Keratinocyte (primary cell): ENCODE data around the gene RNF157. TPM values are rescaled to one million over a fixed set of nuclear protein-coding genes. Genes with fewer than 3 reads are reported as not detected.

Source experiments
- DNase-seq: peaks from one replicate; pipeline ENCODE4 v3.0.0-alpha.2; 2011; ENCODE audit warnings: low read depth, missing footprints, low spot score
- FAIRE-seq: peaks from 2 replicates; lab custom pipeline; 2011; peaks lifted over from hg19 to GRCh38; lab: Jason Lieb, UNC
- H2AFZ ChIP-seq: 2 replicates; pipeline ENCODE4 v1.6.0; 2012; ENCODE audit warnings: low read length, control low read depth, inconsistent platforms; ENCODE audit not compliant: control insufficient read depth
- H3K27ac ChIP-seq: 2 replicates; pipeline ENCODE4 v1.5.1; 2011; ENCODE audit warnings: low read length; ENCODE audit not compliant: control insufficient read depth, insufficient read depth
- H3K27me3 ChIP-seq: 3 replicates; pipeline ENCODE4 v1.6.0; 2011; ENCODE audit warnings: low read length; ENCODE audit not compliant: control insufficient read depth, insufficient read depth; ENCODE audit errors: extremely low read depth
- H3K36me3 ChIP-seq, 2 experiments: 2 replicates in 1 of 2; 3 replicates in 1 of 2; pipeline ENCODE4 v1.5.1; 2011; ENCODE audit warnings: low read length in 2 of 2, mild to moderate bottlenecking in 1 of 2; ENCODE audit not compliant: control insufficient read depth in 2 of 2, insufficient read depth in 2 of 2; ENCODE audit errors: extremely low read depth in 1 of 2
- H3K4me1 ChIP-seq: 3 replicates; pipeline ENCODE4 v1.5.1; 2011; ENCODE audit warnings: low read length; ENCODE audit not compliant: control insufficient read depth, insufficient read depth; ENCODE audit errors: extremely low read depth
- H3K4me2 ChIP-seq: 3 replicates; pipeline ENCODE4 v1.6.0; 2011; ENCODE audit warnings: low read depth, low read length; ENCODE audit not compliant: control insufficient read depth, insufficient read depth; ENCODE audit errors: extremely low read depth
- H3K4me3 ChIP-seq, 3 experiments: fragments of 200-600 bp in 1 of 3; sonication (generic) in 1 of 3; 2 replicates in 2 of 3; 3 replicates in 1 of 3; pipeline ENCODE4 v1.5.1; 2011 to 2016; ENCODE audit warnings: low read length in 3 of 3, mild to moderate bottlenecking in 3 of 3, control low read depth in 2 of 3, inconsistent platforms in 1 of 3, low read depth in 1 of 3, mixed read lengths in 1 of 3, mixed run types in 1 of 3, moderate library complexity in 1 of 3; ENCODE audit not compliant: control insufficient read depth in 2 of 3, insufficient read depth in 2 of 3; ENCODE audit errors: extremely low read depth in 1 of 3
- H3K79me2 ChIP-seq: 2 replicates; pipeline ENCODE4 v1.6.0; 2012; ENCODE audit warnings: low read length; ENCODE audit not compliant: control insufficient read depth, insufficient read depth
- H3K9ac ChIP-seq: 3 replicates; pipeline ENCODE4 v1.6.0; 2011; ENCODE audit warnings: low read length; ENCODE audit not compliant: control insufficient read depth, insufficient read depth; ENCODE audit errors: extremely low read depth
- H3K9me1 ChIP-seq: 3 replicates; pipeline ENCODE4 v1.6.0; 2011; ENCODE audit warnings: low read length; ENCODE audit not compliant: control insufficient read depth, insufficient read depth; ENCODE audit errors: extremely low read depth
- H3K9me3 ChIP-seq: 2 replicates; pipeline ENCODE4 v1.5.1; 2012; ENCODE audit warnings: low read depth, low read length; ENCODE audit not compliant: control insufficient read depth
- H4K20me1 ChIP-seq: 3 replicates; pipeline ENCODE4 v1.6.0; 2011; ENCODE audit warnings: low read length; ENCODE audit not compliant: control insufficient read depth, insufficient read depth; ENCODE audit errors: extremely low read depth
- CTCF ChIP-seq, 3 experiments: IDR thresholded peaks in 1 of 3; conservative IDR thresholded peaks in 1 of 3; optimal IDR thresholded peaks in 1 of 3; 2 replicates in 2 of 3; 3 replicates in 1 of 3; pipeline versions ENCODE3 to v1.5.1; 2011; ENCODE audit warnings: low read length in 3 of 3, mild to moderate bottlenecking in 3 of 3, moderate library complexity in 2 of 3, control low read depth in 1 of 3, inconsistent platforms in 1 of 3; ENCODE audit not compliant: insufficient read depth in 2 of 3; ENCODE audit errors: extremely low read depth in 1 of 3
- EZH2 ChIP-seq: IDR thresholded peaks from one replicate; pipeline ENCODE4 v1.6.1; 2012; ENCODE audit warnings: inconsistent platforms, mild to moderate bottlenecking, low read length, moderate library complexity
- dilution Hi-C: fragments of 300-500 bp; cut with MboI; formaldehyde crosslinking; loops from one replicate; pipeline ENCODE4 v1.7.0; 2020; ENCODE audit warnings: low sequenced_read_pairs; ENCODE audit not compliant: extremely low pct_ligation_motif_present
- polyA plus RNA-seq, 5 experiments: library from polyadenylated mRNA; depleted of rRNA in 3 of 5; stranded (reverse) in 3 of 5; stranded (forward) in 1 of 5; unstranded in 1 of 5; fragments of >200 nt; gene quantifications; 1 replicate in 1 of 5; 2 replicates in 3 of 5; 3 replicates in 1 of 5; pipeline versions ENCODE4 v1.2.1 to v1.2.3, GENCODE V29; 2011 to 2012; ENCODE audit warnings: missing spikeins in 2 of 5, low read depth in 1 of 5, low replicate concordance in 1 of 5

Gene RNF157
- polyA plus RNA-seq, 1 donor (not counting 4 experiments of a cell fraction or from before 2014, with no cell fraction given), result not detected

DNA sequence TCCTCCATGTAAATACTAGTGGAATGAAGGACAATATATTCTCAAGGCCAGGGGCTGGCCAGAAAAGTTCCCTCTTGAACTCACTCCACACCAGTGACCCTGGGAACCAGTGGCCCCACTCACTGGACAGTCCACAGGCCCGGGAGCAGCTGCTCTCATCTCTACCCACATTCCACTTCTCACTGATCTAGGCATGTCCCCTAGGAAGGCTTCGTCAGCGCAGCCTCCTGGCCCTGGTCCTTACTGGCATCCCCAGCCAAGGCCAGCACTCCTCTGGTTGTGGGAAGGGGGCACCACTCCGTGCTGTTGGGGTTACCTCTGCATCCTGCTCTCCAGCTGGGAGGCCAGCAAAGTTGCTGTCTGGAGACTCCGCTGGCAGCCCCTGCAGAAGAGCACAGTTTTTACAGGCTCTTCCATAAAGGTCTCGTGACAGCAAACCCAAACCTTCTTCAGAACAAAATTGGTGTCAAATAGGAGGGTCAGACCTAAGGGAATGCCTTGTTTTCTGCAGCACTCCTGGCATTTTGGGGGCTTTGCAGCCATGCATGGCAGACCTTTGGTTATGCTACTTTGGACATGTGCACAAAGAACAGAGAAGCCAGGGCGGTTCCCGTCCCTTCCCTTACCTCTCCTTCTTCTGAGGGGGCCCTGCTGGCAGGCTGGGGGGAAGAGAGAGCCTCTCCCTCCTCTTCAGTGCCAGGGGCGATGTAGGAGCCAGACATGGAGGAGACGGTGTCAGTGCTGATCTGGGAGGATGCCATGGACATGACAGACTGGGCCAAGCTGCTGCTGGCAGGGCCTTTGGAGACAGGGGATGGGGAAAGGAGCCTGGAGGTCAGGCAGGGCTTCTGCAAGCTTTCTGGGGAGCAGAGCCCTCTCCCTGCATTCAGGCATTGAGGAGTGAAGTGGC, 85.1 kb downstream of the RNF157 start:
- peaks cover 13% of the 10 kb centered on the region for H3K27me3 ChIP-seq
- dilution Hi-C loops, result no loop called here
- H3K79me2 ChIP-seq, result no peaks in the 10 kb centered on the region
- DNase-seq (no peak), FAIRE-seq (no peak)
- H2AFZ ChIP-seq, result no peak overlapping the region
- H3K4me2 ChIP-seq, result no peak overlapping the region
- no peaks in the 10 kb centered on the region for H3K9me1 ChIP-seq
- no peaks in the 10 kb centered on the region for H3K4me1 ChIP-seq
- no peak overlapping the region for H3K4me3 ChIP-seq
- no peaks in the 10 kb centered on the region for H3K9me3 ChIP-seq
- no peak overlapping the region for H3K27ac ChIP-seq
- TF ChIP-seq EZH2 (no peak), CTCF (optimal IDR thresholded peaks at IDR 0.05 in 1 of 3, IDR thresholded peaks at IDR 0.05 in 1 of 3, conservative IDR thresholded peaks at IDR 0.05 in 1 of 3; ENCODE audit: extremely low read depth in 1 of 3, insufficient read depth in 2 of 3, low read length in 3 of 3) (no peak)
- no peak overlapping the region for H3K9ac ChIP-seq
- H3K36me3 ChIP-seq, result no peaks in the 10 kb centered on the region
- H4K20me1 ChIP-seq, result no peaks in the 10 kb centered on the region

- H3K79me2 ChIP-seq, result no peaks in the 10 kb centered on the region
- no peak overlapping the region for H3K4me3 ChIP-seq
- FAIRE-seq (no peak), DNase-seq (no peak)
- dilution Hi-C loops, result no loop called here
- H3K36me3 ChIP-seq, result no peaks in the 10 kb centered on the region
- TF ChIP-seq CTCF (optimal IDR thresholded peaks at IDR 0.05 in 1 of 3, IDR thresholded peaks at IDR 0.05 in 1 of 3, conservative IDR thresholded peaks at IDR 0.05 in 1 of 3; ENCODE audit: extremely low read depth in 1 of 3, insufficient read depth in 2 of 3, low read length in 3 of 3) (no peak), EZH2 (no peak)
- H3K9me1 ChIP-seq, result no peaks in the 10 kb centered on the region
- H3K27me3 ChIP-seq, result peaks cover 13% of the 10 kb centered on the region
- no peaks in the 10 kb centered on the region for H4K20me1 ChIP-seq
- H3K4me1 ChIP-seq, result no peaks in the 10 kb centered on the region
- H3K9me3 ChIP-seq, result no peaks in the 10 kb centered on the region
- no peak overlapping the region for H3K27ac ChIP-seq
- H2AFZ ChIP-seq, result no peak overlapping the region
- no peak overlapping the region for H3K4me2 ChIP-seq
- no peak overlapping the region for H3K9ac ChIP-seq
Observed at GRCh38 chr17:76154292-76154691, 86.0 kb downstream of the RNF157 start.
